ENCODE data around the gene GBX2. TPM values are rescaled to one million over a fixed set of nuclear protein-coding genes. Genes with fewer than 3 reads are reported as not detected.

GBX2 gene
- total RNA-seq, 4 donors from 2014 or later: not detected

DNA sequence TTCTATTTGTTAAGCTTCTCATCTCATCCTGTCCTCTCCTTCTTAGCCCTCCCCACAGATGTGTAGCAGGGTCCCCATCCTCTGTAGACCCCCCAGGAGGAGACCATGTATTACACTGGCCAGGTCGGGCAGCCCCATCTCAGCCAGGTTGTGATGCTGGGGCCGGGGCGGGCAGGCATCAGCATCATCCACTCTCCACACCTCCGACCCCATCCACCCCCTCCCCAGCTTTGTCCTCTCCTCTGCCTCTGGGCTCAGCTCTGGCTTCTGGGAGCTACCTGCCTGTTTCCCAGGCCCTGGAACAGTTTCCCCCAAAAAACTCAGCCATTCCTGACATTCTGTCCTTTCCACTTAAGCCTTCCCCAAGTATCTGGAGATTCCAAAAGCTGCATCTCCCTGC lies 49.2 kb downstream of the GBX2 start:
- Histone ChIP-seq H3K36me3 (peaks cover 0 to 42% of the 10 kb centered on the region in 2 donors), H3K4me3 (no peak overlapping the region), H3K27ac (no peak overlapping the region), H3K27me3 (no peaks in the 10 kb centered on the region), H3K4me1 (no peaks in the 10 kb centered on the region), H3K9me3 (no peaks in the 10 kb centered on the region)
- ATAC-seq: no peak
- WGBS, 2 donors (ENCODE audit: low coverage in 1 of 2): 77% methylated on average over 4 of the region's 4 CpGs; no CpG with 5 or more reads in 1 of the 2 donors
- TF ChIP-seq EP300 (IDR thresholded peaks at IDR 0.05) (no peak), POLR2A (IDR thresholded peaks at IDR 0.05) (no peak), POLR2AphosphoS5 (IDR thresholded peaks at IDR 0.05) (no peak)
- TF ChIP-seq, protein P1, sequence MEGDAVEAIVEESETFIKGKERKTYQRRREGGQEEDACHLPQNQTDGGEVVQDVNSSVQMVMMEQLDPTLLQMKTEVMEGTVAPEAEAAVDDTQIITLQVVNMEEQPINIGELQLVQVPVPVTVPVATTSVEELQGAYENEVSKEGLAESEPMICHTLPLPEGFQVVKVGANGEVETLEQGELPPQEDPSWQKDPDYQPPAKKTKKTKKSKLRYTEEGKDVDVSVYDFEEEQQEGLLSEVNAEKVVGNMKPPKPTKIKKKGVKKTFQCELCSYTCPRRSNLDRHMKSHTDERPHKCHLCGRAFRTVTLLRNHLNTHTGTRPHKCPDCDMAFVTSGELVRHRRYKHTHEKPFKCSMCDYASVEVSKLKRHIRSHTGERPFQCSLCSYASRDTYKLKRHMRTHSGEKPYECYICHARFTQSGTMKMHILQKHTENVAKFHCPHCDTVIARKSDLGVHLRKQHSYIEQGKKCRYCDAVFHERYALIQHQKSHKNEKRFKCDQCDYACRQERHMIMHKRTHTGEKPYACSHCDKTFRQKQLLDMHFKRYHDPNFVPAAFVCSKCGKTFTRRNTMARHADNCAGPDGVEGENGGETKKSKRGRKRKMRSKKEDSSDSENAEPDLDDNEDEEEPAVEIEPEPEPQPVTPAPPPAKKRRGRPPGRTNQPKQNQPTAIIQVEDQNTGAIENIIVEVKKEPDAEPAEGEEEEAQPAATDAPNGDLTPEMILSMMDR (IDR thresholded peaks at IDR 0.05): no peak

DNA sequence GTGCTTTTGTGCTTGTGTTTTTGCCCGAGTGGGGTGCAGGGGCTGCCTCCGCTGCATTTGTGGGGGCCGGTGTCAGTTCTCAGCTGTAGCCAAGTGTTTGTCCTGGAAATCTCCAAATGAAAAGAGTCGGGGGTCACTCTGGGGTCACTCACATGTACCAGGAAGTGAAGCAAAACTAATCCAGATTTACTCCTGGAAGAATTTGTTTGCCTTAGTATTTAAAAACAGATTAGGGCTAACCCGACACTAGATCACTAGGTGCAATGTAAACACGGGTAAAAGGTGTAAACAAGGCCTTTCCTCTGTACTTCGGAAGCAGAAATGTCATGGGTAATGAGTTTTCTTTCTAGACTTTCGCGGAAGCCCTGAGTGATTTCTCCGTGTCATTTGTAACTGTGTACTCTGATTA lies 50.3 kb downstream of the GBX2 start:
- Histone ChIP-seq H3K36me3 (peaks cover 0 to 33% of the 10 kb centered on the region in 2 donors), H3K9me3 (no peaks in the 10 kb centered on the region), H3K27ac (no peak overlapping the region), H3K4me1 (no peaks in the 10 kb centered on the region), H3K27me3 (no peaks in the 10 kb centered on the region), H3K4me3 (no peak overlapping the region)
- ATAC-seq: no peak
- 75 to 83% methylated on average over 8 to 9 of the region's 10 CpGs for WGBS, 2 donors (ENCODE audit: low coverage in 1 of 2)
- TF ChIP-seq POLR2A (IDR thresholded peaks at IDR 0.05) (no peak), POLR2AphosphoS5 (IDR thresholded peaks at IDR 0.05) (no peak), EP300 (IDR thresholded peaks at IDR 0.05) (no peak)
- TF ChIP-seq, protein P1 (IDR thresholded peaks at IDR 0.05): no peak

DNA sequence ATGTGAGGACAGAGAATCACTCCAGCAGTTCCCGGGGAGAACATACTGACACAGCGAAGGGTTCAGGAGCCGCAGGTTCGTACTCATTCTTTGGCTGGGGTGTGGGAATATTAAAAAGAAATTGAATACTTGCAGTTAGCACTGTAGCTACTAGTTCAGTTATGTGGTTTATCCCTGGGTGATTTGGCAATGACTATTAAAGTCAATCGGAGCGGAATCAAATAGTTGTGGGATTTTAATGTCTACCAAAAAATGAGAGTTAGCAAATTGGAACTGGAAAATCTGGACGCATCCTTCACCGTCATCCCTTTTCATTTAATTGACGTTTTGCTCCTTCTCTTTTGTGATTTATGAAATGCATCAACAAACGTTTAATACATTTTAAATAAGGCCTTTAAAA lies 50.8 kb downstream of the GBX2 start:
- Histone ChIP-seq H3K4me3 (no peak overlapping the region), H3K9me3 (no peaks in the 10 kb centered on the region), H3K27me3 (no peaks in the 10 kb centered on the region), H3K4me1 (no peaks in the 10 kb centered on the region), H3K36me3 (peaks cover 0 to 28% of the 10 kb centered on the region in 2 donors), H3K27ac (no peak overlapping the region)
- no peak for TF ChIP-seq POLR2A (IDR thresholded peaks at IDR 0.05)
- TF ChIP-seq, protein P1 (IDR thresholded peaks at IDR 0.05): no peak
- TF ChIP-seq EP300 (IDR thresholded peaks at IDR 0.05): no peak
- TF ChIP-seq POLR2AphosphoS5 (IDR thresholded peaks at IDR 0.05): no peak
- ATAC-seq: no peak
- 85 to 88% methylated on average over 8 to 10 of the region's 10 CpGs for WGBS, 2 donors (ENCODE audit: low coverage in 1 of 2)

Small RNAs within 50 kb of the gene (small RNA-seq; reads per million reads assigned to genes)
- 0 reads per million in 4 donors for gene RF00019
- 0 reads per million in 4 donors for gene RNU1-31P

Other genes with a start within 250 kb of the GBX2 start
- gene ASB18, start 96.0 kb upstream of the GBX2 start, total RNA-seq: not detected

Data from gastroesophageal sphincter (tissue), 4 donors.